Right renal pelvis (tissue), 4 donors: ENCODE measurements around the gene COL19A1. TPM values are rescaled to one million over a fixed set of nuclear protein-coding genes. Genes with fewer than 3 reads are reported as not detected.
A peak's percentile ranks its signal among the peaks of the same experiment; 100 is the strongest.

ENCODE experiments used
- DNase-seq, 4 donors: peaks; one replicate each; pipeline ENCODE4 v3.0.0-alpha.2; 2013; ENCODE audit warnings: low read depth in 4 of 4, low spot score in 3 of 4, missing footprints in 1 of 4
- polyA plus RNA-seq, 4 donors: library from polyadenylated mRNA; unstranded; fragments of 120-200 nt; gene quantifications; one replicate each; pipeline ENCODE4 v1.2.1, GENCODE V29; 2013; ENCODE audit not compliant: insufficient read length in 4 of 4

The COL19A1 gene
- polyA plus RNA-seq, 4 donors, result 2.2 to 4.3 (median 2.3) TPM

DNA sequence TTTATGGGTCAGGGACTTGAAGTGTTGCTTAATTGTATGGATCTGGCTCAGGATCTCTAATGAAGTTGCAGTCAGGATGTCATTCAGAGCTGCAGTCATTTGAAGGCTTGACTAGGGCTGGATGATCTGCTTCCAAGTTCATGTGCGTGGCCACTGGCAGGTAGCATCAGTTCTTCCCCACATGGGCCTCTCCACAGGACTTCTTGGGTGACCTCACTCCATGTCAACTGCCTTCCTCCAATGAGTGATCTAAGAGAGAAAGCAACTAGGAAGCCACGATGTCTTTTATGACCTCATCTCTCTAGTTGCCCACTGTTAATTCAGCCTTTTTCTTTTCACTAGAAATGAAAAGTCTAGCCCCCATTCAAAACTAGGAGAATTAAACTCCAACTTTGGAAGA is 332.4 kb downstream of the COL19A1 start:
- no peak for DNase-seq

DNA sequence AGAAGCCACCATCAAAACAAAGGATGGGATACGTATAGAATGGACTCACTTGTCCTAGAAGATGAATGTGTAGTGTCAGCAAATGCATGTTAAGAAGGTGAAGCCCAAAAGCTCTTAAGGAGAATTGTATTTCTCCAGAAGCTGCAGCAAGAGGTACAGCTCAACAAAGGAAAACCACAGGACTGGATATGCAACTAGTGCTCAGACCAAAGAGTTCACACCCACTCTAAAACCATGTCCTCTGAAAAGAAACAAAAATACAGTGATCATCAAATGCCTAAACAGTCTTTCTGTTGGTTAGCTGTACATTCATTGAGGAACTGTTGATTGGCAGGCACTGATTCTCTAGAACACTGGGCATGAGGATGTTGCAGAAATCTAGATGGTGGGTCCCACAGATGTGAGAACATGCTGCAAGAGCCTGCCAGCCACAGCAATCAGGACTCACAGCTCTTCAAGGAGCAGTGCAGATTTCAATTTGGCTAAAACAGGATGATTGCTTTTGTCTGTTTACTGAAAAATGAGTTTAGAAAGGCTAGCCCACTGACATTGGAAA is 342.0 kb downstream of the COL19A1 start:
- no peak for DNase-seq

DNA sequence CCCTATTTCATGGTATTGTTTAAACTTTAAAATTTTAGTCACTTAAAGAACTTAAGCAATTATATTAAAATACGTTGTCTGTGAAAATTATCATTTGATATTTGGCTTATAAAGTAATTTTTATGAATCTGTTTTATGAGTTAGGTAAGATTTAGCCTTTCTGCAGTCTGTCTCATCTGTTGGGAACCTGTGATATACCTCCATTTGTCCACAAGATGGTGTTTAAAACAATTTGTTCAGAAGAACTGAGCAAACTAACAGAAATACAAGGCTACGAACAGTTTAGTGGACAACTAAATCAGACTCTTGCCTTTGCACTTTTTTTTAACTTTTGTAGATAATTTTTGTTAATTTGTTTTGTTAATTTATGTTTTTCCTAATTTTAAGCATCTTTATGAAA is 344.1 kb downstream of the COL19A1 start:
- no peak for DNase-seq

DNA sequence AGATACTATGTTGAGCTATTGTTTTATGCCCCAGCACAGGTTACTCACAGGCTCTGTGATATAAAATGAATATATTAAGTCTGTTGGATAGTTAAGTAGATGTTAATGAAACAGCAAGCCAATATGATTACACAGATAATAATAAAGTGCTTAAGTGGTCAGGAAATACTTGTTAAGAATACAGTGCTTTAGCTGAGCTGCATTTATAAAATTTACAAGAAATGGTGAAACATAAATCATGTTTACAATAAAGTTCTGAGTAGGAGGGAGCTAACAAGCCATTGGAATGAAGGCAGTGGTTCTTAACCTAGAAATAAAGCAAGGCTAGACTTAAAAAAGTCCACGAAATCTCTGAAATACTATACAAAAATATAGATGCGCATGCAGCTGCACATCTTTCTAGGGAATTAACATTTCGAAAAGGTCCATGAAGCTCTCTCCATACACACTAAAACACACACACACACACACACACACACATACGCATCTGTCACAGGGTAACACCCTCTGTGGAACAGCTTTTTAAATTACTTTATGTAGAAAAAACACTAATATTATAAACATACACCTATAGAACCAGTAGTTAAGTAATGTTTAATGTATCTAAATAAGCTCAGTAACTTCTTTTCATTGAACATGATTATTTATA is 349.2 kb downstream of the COL19A1 start:
- no peak for DNase-seq

DNA sequence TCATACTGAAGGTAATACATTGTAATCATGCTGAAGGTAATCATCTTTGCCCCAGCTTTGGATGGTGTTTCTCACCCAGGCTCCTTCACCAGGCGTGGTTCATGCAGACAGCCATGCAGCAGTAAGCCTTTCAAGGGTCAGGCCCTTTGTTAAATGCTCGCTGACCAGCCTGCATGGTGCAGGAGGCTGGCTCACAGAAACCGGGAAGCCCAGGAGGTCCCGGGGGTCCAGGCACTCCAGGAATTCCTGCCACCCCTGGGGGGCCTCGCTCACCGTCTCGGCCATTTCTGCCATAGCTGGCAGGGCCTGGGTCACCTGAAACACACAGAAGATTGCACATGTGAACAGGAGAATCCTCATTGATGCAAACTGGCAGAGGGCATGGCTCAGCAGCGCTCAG is 350.4 kb downstream of the COL19A1 start:
- DNase-seq, result no peak

DNA sequence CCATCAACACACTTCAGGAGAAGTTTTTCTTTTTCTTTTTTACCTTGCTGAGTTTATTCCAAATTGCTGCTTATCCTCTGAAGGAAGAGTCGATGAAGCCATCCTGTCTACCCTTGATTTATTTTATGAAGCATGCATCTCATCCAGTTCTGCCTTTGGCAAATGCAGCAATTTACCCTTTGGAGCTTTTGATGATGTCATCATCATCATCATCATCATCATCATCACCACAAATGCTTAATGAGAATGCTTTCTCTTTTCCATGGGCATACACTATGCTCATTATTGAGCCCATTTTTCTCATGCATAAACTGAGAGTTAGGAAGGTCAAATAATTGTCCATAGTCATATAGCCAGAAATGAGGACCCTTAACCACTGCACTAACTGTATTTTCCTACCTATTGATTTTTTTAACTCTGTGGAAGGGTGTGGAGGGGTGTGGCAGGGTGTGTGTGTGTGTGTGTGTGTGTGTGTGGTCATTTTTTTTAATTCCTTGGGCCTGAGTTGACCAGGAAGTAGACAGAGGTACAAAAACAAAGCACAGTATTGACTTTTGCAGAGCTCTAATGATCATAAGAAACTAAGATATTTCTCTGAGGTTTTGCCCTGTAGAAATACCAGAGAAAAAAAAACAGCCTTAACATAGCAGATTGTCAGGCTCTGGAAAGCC is 353.7 kb downstream of the COL19A1 start:
- DNase-seq, result no peak

DNA sequence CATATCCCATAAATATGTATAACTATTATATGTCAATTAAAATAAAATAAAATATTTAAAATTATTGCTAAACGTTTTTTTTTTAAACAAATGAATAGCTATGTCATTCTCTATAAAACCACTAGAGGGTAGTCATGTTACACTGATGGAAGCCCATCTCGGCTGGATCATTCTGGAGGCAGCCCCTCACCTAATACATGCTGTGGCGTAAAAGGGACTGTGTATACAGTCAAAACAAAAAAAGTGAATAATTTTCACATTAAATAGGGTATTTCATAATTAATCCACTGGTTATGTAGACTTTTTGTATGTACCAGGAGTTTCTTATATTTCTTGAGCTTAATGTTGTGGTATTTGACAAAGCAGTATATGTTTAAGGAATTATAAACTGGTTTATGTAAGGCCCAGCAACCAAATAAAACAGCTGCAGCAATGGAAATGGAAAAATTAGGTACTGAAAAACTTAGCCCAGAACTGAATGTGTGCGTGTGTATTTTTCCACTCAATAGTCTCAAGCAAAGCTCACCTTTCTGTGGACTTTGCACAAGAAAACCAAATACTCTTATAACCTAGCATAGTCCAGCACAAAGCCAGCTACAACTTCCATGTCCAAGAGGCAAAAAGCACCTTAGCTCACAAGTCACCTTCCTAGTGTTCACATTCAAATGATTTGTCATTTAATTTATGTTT is 354.8 kb downstream of the COL19A1 start:
- DNase-seq, result peak in 3 of 4 donors; percentile 14 to 33 (median 24)

DNA sequence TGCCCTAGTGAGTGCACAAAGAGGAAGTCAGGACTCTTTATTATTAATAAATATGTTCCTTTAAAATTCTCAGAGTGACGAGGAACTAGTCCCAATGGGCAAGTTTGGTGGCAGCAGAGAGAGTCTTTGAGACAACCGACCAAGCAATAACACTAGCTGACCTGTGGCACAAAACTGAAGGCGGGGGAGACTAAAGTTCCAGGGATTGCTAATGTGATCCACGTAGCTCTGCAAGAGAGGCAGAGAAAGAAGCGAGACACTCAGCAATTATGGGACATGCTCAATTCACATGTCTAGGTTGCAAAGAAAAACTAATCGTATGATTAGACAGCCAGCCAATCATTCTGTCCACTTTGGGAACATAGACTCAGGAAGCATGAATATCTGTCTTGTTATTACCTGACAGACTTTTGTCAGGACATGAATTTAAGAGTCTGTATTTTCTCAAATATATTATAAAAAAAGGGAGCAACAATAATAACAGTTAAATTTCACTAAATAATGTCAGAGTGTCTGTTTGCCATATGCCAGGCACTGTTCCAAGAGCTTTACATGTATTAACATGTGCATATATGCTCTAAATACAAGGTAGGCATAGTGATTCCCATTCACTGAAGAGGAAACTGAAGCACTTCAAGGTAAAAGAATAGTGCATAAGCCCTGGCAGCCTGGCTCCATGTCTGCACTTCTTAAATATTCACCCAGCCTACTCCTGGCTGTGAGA is 355.5 kb downstream of the COL19A1 start:
- DNase-seq, result no peak

DNA sequence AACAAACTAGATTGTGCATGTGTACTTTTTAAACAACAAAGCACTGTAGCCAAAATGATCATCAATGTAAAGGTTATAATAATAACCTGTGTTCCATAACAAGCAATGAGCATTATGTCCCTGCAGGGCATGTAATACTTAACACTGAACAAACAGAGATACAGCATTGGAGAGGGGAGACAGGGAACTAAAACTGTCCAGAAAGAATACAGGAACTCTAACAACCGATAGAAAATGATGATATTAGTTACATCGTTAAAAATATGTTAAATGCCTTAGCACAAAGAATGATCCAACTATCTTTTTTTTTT is 356.0 kb downstream of the COL19A1 start:
- no peak for DNase-seq

DNA sequence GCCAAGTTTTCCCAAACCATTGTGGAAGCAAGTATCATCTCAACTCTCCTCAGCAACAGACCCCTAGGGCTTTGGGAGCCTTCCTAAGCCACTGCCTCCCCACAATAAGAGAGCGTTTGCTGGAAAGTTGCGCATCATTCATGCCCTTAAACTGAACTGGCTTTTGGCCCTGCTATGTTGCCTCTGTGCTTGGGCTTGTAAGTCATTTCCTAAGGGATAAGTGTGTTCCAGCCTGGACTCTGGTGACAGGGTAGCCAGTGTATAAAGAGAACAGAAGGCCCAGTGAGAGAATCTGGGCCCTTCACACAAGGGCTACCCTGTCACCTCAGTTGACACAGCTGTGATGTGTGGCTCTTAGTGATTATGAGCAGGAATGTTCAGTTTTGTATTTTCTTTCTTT is 358.7 kb downstream of the COL19A1 start:
- DNase-seq, result no peak

DNA sequence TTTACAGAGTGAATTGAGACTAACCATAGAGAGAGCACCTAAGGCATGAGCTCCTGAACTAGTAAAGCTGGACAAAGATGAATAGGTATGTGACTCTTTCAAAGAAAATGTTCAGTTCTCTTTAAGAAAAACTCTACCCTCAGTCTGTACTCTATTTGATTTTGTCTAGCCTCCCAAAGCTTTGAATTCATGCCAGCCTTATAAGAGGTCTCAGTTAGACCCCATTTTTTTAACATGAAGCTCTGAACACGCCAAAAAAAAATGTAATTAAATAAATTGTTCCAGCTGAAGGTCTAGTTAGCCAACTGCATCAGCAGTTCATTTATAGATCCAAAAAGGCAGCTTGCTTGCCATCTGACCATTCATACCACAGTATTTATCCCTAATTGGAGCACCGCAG is 365.0 kb downstream of the COL19A1 start:
- no peak for DNase-seq

DNA sequence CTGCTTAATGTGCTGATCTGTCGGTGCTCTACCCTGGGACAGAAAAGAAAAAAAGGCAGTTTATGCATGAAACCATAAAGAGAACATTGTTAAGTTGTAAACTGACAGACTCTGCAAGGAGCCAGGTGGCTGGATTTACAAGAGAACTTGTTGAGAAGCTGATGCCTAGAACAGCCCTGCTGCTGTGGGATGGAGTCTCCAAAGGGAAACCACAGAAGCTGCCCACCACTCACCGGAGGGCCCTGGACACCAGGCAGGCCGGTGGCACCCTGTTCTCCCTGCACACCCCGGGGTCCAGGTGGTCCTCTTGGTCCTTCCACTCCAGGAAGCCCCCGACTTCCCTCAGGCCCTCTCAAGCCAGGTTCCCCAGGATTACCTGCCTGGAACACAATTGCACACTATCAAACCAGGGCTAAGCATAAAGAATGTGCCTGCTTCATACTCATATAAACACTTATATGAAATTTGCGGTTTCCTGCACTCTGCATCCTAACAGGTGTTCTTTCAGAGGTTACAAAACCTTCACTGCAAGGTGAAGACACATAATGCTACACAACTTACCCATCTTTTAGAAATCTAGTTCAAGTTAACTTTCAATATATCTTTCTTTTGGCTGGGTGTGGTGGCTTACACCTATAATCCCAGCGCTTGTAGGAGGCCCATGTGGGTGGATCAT is 368.3 kb downstream of the COL19A1 start:
- no peak for DNase-seq

DNA sequence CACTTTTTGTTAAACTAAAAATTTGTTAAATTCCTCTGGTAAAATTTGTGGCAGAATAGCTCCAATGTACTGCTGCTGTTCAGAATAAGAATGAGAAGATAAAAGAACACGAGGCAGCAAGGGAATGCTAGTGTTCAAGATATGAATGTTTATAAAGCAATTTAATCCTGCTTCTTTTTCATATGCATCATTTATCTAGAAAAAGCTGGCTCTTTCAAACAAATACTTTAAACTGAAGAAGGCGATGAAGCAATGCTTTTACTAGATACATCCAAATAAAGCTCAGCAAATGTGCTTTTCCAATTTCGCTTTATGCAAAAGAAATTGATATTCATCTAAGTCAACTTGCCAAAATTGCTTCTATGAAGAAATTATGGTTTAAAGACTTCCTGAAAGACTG is 370.0 kb downstream of the COL19A1 start:
- DNase-seq, result no peak

DNA sequence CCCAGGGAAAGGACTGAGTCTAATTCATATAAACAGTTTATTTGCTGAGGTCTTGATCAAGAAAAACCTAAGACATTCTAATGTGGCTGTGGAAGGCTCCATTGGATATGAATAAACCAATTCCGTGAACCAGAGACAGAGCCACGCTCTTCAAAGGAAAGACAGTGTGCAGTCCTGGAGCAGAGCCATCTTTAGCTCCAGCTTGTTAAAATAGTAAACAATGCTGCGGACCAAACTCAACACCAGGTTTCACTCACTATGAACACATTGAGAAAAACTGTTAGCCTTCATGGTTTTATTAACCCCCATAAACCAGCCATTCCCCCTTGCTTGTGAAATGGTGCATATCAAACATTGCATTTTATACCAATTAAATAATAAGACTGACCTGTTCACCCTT is 374.7 kb downstream of the COL19A1 start:
- peak in 2 of 4 donors; percentile 12 to 16 for DNase-seq

DNA sequence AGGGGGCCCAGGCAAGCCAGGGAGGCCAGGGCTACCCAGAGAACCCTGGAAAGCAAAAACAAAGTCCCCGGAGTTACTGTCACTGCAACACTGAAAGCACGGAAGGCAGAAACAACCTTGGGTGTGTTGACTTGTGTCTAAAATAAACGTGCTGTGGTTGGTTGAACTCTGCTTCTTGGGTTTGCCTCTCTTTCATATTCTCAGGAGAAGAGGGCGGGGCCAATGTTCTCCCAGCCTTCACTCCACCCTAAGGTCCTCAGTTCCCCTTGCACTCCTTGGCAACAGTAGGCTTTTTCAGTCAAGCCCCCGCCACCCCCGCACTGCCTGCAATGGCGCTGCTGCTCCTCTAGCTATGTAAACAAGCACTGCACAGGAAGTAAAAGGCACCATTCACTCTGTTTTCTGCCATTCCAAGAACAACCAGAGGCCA is 375.6 kb downstream of the COL19A1 start:
- DNase-seq, result no peak

DNA sequence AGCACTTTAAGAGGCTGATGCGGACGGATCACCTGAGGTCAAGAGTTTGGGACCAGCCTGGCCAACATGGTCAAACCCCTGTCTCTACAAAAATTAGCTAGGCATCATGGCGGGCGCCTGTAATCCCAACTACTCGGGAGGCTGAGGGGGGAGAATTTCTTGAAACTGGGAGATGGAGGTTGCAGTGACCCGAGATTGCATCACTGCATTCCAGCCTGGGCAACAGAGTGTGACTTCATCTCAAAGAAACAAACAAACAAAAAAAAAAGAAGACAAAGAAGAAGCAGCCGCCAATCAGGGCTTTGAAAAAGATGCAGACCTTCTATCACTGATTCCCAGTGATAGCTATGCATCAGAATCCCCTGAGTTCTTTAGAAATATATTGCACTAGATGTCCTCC is 379.8 kb downstream of the COL19A1 start:
- DNase-seq, result no peak

DNA sequence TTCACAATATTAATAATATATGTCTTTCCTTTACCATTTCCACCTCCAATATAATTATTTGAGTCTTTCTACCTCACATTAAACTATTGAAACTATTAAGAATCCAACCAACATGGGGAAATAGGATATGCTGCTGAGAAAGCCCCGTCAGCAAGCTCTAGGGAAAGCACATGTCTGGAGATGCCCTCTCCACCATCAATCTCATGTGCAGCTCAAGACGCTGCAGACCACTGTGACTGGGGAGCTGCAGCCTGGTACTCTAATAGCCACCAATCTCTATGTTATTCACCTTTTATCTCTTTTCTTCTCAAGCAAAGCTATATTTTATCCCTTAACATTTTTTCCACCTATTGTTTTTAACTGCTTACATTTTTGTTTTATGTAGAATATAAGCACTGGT is 386.2 kb downstream of the COL19A1 start:
- DNase-seq, result no peak

DNA sequence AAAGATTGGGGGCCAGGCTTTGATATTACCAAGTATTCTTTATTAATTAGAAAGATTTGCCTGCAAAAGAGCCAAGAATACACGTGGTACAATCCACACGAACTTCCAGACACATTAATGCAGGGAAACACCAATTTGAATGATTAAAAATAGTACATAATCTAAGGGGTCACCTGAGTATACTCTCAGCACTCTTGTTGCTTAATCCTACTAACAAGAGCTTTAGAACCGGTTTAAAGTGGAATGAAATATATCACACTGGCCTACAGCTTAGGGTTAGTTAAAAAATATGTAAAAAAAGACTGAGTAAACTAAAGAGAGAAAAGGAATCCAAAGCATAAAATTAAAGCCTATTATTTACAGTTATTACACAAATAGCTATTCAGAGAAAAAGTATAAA is 387.6 kb downstream of the COL19A1 start:
- DNase-seq, result no peak

DNA sequence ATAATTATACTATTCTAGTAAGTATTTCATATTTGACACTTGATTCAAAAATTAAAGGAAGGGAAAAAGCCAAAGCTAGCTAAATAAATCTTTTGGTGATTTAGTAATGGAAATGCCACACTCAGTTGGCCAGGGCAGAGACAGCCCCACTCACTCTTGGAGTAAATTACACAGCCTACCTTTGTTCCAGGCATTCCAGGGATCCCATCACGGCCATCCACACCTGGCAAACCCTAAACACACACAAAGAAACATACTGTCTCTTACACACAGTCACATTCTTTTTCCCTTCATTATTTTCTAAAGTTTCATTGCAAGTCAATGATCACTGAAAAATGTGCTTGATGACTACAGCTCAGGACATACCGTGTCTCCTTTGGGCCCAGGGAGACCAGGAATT is 388.4 kb downstream of the COL19A1 start:
- DNase-seq, result no peak

DNA sequence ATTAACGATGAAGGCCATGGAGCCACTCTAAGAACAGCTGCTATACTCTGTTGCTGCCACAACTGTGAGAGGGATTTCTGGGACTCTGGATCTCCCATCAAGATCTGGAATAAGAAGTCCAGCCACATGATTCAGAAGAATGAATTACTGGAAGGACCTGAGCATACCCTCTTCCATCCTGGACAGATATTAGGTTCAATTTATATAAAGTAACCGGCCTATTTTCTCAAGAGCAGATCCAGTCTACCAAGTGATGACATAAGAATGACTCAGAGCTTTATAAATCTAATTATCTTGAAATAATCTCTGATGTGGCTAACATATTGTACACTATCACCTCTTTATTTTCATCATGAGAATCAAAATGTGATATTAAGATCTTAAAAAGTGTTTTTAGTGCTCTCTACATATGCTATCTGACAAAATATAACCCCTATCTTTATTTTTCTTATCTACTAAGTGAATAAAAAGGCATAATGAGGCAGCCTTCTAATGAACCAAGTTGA is 391.5 kb downstream of the COL19A1 start:
- DNase-seq, result no peak
